GM18873 (cell line): ENCODE results near the gene PRADC1.

Experiments used
- ATAC-seq: cut with Tn5 transposase; IDR thresholded peaks from one replicate; pipeline ENCODE4 v1.9.1; 2021; ENCODE audit warnings: mild to moderate bottlenecking, moderate library complexity, moderate number of reproducible peaks; ENCODE audit not compliant: unreplicated experiment, low FRiP score

PRADC1 gene

DNA sequence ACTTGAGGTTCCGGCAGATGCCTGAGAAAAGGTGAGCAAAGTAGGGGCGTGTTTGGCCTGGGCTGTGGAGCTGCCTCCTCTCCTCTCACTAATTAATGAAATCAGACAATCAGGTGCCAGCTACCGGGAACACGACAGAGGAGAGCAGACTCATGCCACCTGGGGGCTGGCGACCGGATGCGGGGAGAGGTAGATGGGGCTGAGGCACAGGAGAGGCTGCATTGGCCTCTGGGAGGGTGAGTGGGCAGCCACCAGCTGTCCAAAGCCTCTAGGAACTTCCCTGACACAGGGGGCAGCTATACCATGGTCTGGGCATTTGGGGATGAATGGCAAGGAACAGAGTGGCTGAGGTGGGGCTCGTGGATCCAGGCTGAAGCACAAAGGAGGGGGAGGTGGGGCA, 26.2 kb upstream of the PRADC1 start:
- ATAC-seq = no peak

DNA sequence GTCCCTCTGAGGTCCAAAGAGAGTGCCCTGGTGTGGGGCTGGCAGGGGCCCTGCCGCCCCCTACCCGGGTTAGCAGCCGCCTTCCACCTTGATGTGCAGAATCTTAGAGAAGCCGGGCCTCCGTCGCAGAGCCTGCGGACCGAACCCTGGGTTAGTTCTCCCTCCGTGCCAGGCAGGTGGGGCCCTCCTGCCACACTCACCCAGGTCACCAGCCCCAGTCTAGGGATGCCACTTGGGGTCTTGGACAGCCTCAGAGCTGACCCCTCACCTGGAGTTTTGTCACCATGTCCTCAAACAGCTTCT, 25.8 kb upstream of the PRADC1 start:
- no peak for ATAC-seq

DNA sequence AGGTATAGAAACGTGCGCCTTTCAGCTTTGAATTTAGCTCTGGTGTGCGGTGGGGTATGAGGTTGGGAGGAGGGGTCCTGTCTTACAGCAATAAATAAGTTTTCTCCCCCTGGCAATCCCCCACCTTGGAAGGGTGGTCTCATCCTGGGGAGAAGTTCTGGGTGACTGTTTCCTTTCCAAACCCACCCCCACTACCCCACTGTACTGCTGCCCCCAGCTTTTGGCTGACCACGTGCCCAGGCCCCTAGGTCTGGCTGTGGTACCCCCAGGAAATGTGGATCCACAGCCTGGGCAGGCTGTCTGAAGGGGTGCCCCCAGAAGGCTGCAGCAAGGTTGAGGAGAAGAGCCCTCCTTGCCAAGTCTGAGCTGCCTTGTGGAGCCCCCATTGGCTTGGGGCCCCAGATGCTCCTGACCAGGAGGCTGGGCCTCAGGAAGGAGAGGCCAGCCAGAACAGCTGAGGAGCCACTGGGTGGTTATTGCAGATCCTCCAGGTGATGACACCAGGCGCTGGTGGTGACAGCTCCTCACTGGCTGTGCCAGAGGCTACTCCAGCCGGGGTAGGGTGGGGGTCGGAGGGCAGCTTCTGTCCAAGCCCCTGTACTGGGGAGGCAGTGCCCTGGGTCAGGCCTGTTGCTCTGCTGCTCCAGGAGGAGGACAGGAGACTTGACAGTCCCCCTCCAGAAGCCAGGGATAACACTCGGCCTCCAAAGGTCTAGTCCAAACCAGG, 25.3 kb upstream of the PRADC1 start:
- no peak for ATAC-seq

DNA sequence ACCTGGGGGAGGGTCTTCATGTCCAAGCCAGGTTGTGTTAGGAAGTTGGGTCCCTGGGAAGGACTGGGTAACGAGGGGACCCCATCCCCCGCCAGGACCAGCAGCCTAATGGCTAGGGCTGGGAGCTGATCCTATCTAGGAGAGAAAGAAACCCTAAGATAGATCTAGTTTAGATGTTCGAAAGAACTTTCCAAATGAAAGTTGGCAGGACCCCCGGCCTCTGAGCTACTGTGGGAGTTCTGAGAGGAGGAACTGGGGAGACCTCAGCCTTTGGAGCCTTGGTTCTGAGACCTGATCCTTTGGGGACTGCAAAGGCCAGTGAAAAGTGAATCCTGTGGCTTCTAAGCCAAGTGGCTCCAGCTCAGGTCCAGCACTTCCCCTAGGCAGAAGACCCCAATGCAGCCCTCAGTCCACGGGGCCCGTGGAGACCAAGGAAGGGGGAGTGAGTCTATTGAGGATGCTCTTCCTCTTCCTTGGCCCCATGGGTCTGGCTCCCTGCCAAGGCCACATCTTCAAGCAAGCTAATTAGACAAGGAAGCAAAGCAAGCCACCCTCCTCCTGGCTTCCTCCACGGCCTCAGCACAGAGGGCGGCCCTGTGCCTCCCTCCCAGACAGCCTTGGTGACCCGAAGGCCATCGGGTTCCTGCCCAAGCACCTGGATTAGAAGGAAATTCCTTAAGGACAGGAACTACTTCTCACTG, 24.5 kb upstream of the PRADC1 start:
- no peak for ATAC-seq

DNA sequence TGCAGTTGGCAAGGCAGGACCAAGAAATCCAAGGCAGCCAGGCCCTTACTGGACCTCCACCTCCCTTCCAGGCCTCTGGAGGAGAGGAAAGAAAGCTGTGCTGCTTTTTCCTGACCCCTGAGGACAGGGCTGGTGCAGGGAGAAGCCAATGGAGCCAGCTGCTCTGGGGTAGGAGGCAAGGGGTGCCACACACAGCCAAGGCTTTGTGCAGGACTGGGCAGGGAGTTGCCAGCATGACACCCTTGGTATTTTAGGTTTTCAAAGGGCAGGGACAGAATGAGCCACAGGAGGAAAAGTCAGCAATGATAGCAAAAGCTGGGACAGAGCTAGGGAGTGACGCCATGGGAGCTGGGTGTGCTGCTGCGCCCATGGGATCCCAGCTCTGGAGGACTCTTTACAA, 24.0 kb upstream of the PRADC1 start:
- ATAC-seq = no peak

DNA sequence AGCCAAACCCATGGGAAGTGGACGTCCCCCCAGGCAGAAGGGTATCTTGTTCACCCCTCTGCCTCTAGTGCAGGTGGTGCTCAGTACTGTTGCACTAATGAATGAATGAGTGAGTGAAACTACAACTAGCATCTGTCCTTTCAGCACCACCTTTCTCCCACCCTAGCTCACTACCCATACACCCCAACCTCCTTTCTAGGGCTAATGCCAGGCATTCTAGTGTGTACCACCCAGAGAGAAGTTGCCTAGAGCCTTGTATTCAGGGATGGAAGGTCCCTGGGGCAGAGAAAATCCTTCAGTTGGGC, 23.5 kb upstream of the PRADC1 start:
- no peak for ATAC-seq

DNA sequence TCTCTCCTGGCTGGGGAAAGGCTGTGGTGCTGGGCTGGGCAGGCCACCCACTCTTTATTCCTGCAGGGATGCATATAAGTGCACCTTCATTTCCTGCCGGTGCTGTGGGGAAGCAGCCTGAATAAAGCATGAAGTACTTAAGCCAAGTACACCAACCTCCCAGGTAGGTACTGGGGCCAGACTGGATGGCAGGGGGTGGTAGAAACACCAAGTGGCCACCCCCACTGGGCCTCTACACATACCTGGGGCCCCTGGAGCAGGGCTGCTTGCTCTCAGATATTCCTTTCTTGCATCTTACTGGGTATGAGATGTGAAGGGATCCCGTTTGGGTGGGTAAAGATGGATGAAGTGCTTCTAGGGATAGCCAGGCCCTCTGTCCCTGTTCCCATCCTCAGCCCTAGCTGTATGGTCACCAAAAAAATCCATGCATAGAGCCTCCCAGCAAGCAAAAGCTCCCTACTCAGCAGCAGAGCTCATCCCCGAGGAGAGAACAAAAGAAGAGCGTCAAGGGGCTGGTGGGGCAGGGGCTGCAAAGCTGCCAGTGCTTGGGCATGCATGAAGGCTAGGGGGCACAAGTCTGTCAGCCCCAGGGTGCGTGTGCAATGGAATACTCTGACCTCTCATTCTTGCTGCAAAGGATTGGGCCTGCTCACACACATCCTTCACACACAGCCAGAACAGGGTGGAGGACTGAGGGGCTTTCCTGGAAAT, 23.0 kb upstream of the PRADC1 start:
- ATAC-seq = no peak

DNA sequence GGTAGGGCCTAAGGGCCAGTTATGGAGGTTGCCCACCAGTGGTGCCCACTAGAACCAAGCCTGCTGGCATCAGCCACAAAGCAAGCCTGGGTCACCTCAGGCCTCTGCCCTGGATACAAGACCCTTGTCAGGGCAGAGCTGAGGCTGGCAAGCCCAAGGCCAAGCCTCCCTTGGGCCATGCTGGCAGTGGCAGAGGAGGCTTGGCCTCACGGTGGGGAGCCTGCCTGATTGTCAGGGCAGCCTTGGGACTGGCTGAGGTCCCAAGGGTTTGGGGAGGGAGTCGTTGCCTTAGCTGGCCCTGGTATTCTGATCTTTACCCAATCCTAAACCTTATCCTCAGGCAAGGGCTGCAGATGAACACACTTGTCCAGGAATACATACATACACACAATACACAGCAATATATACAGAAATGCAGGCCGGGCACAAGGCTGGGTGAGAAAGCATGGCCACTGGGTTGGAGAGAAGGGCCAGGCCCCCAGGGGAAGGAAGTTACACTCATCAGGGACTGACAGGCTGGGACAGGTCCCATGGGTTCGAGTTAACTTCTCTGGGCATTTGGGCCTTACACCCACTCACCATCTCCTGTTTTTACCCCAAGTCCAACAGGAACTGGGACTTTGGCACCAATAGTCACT, 22.1 kb upstream of the PRADC1 start:
- ATAC-seq = no peak

DNA sequence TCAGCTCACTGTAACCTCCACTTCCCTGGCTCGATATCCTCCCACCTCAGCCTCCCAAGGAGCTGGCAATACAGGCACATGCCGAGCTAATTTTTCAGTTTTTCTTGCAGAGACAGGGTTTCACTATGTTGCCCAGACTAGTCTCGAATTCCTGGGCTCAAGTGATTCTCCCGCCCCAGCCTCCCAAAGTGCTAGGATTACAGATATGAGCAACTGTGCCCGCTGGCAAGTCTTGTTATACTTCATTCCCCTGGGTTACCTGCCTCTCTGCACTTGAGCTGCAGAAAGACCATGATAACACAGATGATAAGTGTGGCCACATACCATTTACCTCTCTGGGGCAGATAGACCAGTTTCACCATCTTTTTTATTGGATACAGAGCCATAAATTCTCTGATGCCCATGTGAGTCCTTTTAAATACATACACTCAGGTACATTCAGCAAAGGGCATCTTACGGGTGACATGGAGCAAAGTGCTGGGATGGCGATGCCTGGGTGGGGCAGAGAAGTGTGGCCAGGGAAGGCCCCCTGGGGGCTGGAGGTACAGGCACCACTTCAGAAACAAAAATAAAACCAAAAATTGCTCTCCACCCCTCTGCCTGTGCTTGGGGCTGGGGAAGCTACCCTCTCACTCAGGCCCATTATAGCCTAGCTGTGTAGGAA, 21.4 kb upstream of the PRADC1 start:
- ATAC-seq = no peak

DNA sequence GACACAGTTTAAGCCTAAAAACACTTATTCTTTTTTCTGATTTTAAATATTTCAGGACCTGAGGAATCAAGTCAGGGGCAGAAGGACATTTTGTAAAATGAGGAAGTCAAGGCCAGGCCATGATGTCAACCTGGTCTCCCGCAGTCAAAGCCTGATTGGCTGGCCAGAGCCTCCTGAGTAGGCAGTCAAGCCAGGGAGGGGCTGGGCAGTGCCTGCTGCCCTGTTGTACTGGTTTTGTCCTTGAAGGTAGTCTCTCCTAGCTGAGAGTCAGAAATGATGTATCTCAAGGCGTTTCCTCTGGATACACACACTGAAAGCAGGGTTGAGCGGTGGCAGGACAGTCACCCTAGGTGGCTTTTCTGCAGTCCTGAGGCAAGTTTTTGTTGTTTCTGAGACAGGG, 20.9 kb upstream of the PRADC1 start:
- ATAC-seq = no peak

DNA sequence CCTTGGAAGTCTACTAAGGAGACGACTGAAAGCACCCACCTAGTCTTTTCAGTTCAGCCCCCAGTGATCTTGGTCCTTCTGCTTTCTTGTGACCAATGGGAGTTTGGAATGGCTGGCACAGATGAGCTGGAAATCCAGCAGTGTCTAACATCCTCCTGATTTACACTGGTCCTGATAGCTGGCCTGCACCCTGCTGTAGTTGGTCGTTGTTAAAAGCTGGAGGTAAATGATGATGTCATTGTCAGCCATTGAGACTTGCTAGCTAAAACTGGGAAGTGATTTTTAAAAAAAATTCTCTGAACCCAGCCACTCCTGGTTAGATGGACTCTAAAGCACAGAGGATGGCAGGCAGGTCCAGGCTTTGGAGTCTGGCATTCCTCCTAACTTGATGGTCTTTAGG, 20.4 kb upstream of the PRADC1 start:
- ATAC-seq = no peak

DNA sequence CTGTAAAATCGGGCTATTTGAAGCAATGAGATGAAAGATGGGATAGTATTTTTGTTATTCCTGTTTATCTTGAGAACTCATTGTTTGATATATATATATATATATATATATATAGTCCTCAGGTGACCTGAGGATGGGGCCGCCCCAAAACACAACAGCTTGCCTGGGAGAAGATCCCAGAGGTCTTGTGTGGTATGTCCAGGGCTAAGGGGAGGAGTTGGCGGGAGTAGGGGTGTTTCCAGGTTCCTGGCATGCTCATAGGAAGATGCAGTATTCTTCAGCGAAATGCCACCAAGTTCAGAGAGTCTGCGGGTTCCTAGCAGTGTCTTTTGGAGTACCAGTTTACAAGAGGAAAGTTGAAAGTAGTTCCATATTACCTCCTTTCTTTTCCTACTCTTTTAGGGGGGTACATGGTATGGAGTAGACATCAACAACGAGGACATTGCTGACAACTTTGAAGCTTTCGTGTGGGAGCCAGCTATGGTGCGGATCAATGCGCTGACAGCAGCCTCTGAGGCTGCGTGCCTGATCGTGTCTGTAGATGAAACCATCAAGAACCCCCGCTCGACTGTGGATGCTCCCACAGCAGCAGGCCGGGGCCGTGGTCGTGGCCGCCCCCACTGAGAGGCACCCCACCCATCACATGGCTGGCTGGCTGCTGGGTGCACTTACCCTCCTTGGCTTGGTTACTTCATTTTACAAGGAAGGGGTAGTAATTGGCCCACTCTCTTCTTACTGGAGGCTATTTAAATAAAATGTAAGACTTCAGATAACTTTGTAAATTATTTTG, 19.4 kb upstream of the PRADC1 start:
- ATAC-seq = no peak

DNA sequence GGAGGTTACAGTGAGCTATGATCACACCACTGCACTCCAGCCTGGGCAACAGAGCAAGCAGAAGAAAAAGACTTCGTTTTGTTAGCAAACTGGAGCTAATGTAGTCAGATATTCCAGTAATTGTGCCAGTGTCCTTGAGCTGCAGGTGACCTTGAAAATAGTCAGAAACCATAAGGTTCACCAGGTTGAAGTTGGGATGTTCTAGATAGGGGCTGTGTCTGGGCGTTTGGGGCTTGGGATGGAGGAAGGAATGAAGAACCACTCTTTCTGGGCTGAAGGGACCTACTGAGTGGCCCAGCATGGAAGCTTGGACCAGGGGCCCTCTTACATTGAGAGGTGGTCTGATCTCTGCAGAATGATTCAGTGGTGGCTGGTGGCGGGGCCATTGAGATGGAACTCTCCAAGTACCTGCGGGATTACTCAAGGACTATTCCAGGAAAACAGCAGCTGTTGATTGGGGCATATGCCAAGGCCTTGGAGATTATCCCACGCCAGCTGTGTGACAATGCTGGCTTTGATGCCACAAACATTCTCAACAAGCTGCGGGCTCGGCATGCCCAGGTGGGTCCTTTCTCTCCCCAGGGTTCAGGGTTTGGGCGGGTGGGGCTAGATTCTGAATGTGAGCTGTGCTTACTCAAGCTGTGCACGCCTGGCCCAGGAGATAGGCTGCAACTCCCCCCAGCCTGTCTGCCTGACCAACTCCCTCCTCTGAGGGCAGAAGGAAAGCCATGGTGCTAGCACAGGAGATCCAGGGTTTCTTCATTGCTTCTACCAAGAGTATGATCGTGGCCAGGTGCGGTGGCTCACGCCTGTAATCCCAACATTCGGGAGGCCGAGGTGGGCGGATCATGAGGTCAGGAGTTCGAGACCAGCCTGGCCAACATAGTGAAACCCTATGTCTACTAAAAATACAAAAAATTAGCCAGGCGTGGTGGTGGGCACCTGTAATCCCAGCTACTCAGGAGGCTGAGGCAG, 18.1 kb upstream of the PRADC1 start:
- ATAC-seq = no peak

DNA sequence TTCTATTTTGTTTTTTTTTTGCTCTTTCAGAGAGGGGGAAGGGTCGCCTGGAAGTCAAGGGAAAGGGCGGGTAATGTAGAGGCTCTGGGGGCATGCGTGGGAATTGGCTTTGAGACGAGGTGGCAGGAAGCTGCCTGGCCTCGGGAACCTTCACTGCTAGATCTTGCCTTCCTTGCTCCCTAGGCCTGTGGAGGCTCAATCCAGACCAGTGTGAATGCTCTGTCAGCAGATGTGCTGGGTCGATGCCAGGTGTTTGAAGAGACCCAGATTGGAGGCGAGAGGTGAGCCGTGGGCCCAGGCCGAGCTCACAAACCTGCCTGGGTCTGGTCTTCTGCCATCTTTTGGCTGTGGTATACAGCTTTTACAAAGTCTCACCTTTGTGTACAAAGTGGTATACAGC, 16.6 kb upstream of the PRADC1 start:
- no peak for ATAC-seq

DNA sequence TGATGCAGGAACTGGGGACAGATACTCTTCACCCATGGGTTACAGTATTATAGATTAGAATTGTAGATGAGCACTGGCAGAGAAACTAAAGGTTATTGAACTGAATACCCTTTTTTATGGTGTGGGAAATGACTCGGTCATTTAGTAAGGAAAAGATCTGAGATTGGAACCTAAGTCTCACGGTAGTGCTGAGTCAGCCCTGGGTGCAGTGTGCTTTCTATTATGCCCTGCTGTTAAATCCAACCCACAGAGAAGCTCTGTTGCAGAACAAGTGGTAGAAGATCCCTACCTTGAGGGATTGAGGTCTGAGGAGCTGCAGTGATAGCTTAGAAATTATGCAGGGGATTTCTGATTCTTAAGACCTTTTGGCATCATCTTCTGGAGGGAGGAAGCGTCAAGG, 13.8 kb upstream of the PRADC1 start:
- no peak for ATAC-seq

DNA sequence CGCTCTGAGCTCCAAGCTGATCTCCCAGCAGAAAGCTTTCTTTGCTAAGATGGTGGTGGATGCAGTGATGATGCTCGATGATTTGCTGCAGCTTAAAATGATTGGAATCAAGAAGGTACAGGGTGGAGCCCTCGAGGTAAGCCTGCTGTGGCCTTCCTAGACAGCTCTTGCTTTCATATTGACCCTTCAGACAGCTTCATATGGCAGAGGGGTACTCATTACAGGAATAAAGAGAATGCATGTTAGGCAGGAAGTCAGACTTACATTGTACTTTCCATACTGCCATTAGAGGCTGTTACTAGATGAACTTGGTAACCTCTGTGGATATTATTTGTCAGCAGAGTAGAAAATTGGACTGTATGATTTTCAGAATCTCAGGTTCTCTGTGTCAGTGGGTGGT, 11.5 kb upstream of the PRADC1 start:
- no peak for ATAC-seq

DNA sequence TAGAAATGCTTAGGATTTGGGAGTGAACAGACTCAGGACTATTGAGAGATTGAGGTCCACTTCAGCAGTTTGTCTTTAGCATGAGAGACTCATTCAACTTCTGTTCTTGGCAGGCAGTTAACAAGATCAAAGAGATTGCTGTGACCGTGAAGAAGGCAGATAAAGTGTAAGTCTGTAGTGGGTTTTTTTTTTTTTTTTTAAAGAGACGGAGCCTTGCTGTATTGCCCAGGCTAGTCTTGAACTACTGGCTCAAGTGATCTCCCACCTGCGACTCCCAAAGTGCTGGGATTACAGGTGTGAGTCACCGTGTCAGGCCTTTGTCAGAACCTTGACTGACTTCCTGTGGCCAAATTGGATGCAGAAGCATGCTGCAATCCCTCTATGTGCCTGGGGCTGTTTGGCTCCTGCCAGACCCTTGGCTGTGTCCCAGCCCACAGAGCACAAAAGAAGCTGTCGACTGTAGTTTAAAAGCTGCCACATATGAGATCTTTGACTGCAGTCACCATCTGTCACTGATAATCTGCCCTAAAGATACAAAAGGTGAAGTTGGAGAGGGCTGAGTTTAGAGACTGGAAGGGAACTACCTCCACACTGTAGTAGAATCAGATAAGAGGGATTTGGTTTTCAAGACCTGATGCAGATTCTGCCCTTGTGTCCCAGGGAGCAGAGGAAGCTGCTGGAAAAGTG, 11.0 kb upstream of the PRADC1 start:
- no peak for ATAC-seq

DNA sequence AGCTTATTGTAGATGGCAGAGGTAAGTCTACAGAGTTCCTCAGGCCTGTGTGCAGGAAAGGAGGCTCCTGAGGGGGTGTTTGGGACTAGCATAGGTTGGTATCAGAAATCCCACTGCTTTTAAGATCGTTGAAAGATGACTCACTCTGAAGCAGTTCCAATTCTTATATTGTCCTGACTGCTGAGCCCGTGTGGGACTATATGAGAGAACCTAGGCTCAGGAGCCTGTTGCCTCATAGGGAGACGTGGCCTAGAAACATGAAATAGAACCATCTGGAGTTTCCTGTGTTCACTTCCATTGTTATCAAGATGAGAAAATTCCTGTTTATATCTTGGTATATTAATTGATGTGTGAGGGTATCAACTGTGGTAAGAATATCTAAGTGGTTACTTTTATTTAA, 6.7 kb upstream of the PRADC1 start:
- ATAC-seq = no peak

DNA sequence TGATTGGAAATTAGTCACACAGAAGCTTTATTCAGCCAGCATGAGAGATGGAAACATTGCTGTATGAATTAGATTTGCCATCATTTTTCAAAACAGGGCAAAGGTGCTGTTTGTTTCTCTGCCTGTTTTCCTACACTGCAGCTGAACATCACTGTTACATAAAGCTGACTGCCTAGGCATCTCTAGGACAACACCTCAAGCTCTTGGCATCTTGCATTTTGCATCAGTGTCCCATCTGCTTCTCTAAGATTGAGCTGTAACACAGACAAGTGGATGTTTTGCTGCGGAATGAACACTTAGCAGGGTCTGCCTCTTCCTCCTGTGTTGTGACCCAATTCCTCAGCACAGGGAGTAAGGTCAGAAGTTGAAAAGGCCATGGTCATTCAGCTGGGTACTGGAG, 5.9 kb upstream of the PRADC1 start:
- no peak for ATAC-seq
